HG03103 (cell line): ENCODE measurements around the gene UBTD1.

ENCODE experiments used
- ATAC-seq: cut with Tn5 transposase; IDR thresholded peaks from one replicate; pipeline ENCODE4 v1.9.1; 2021; ENCODE audit warnings: low read depth; ENCODE audit not compliant: unreplicated experiment

The UBTD1 gene

GRCh38 chr10:97481071-97481470 is 17.7 kb upstream of the UBTD1 start:
- ATAC-seq, result no peak

GRCh38 chr10:97482381-97482780 is 16.3 kb upstream of the UBTD1 start:
- ATAC-seq, result no peak

GRCh38 chr10:97483506-97483905 is 15.2 kb upstream of the UBTD1 start:
- no peak for ATAC-seq

GRCh38 chr10:97483921-97484320 is 14.8 kb upstream of the UBTD1 start:
- ATAC-seq, result no peak

GRCh38 chr10:97485647-97486281 is 13.0 kb upstream of the UBTD1 start:
- ATAC-seq, result no peak

- no peak for ATAC-seq
These were observed 8.1 kb upstream of the UBTD1 start for GRCh38 chr10:97490592-97490991.

GRCh38 chr10:97494151-97494550 is 4.6 kb upstream of the UBTD1 start:
- no peak for ATAC-seq

GRCh38 chr10:97494863-97495506 is 3.7 kb upstream of the UBTD1 start:
- no peak for ATAC-seq

- ATAC-seq, result no peak
These were observed 1.1 kb upstream of the UBTD1 start for GRCh38 chr10:97497572-97498075.

GRCh38 chr10:97498076-97498840 is 466 bp upstream of the UBTD1 start, which contains the start of gene MMS19:
MMS19 (minus strand) TSS chr10:97498422; CDS start chr10:97498384, 38 bp downstream.
- peak; percentile 86 for ATAC-seq

GRCh38 chr10:97499561-97500296 is 1.0 kb downstream of the UBTD1 start:
- no peak for ATAC-seq

- no peak for ATAC-seq
These were observed 1.5 kb downstream of the UBTD1 start for GRCh38 chr10:97500297-97500575.

- no peak for ATAC-seq
These were observed 4.2 kb downstream of the UBTD1 start for GRCh38 chr10:97502916-97503315.

GRCh38 chr10:97503406-97503805 is 4.7 kb downstream of the UBTD1 start:
- no peak for ATAC-seq

GRCh38 chr10:97505152-97505551 is 6.4 kb downstream of the UBTD1 start:
- no peak for ATAC-seq

- ATAC-seq, result no peak
These were observed 7.7 kb downstream of the UBTD1 start for GRCh38 chr10:97506199-97506991.

- no peak for ATAC-seq
These were observed 9.6 kb downstream of the UBTD1 start for GRCh38 chr10:97508342-97508741.

GRCh38 chr10:97509120-97509680 is 10.5 kb downstream of the UBTD1 start:
- no peak for ATAC-seq

GRCh38 chr10:97510686-97511085 is 12.0 kb downstream of the UBTD1 start:
- no peak for ATAC-seq
